Neural cell (in vitro differentiated cells): ENCODE data around the gene FSHR. TPM values are rescaled to one million over a fixed set of nuclear protein-coding genes. Genes with fewer than 3 reads are reported as not detected.

Source experiments
- H2AFZ ChIP-seq: fragments of 200-600, 300-800 bp; sonication (generic), shearing (Covaris generic); 2 replicates; pipeline ENCODE4 v1.6.0; 2014; ENCODE audit warnings: low read depth, mild to moderate bottlenecking, antibody characterized with exemption, low read length, moderate library complexity
- H3F3A ChIP-seq: fragments of 200-600 bp; shearing (Covaris generic); 2 replicates; pipeline ENCODE4 v1.6.1; 2016; ENCODE audit warnings: mild to moderate bottlenecking, moderate library complexity, mixed read lengths, antibody characterized with exemption, low read length; ENCODE audit not compliant: insufficient read depth, poor library complexity, severe bottlenecking
- H3K27ac ChIP-seq: fragments of 200-600, 300-800 bp; sonication (generic), shearing (Covaris generic); 2 replicates; pipeline ENCODE4 v1.5.1; 2014; ENCODE audit warnings: mild to moderate bottlenecking, low read length, moderate library complexity
- H3K27me3 ChIP-seq: fragments of 300-800, 200-600 bp; sonication (generic), shearing (Covaris generic); 2 replicates; pipeline ENCODE4 v1.6.0; 2014; ENCODE audit warnings: mild to moderate bottlenecking, low read depth, low read length, moderate library complexity; ENCODE audit not compliant: insufficient read depth
- H3K36me3 ChIP-seq: fragments of 300-800, 200-600 bp; sonication (generic), shearing (Covaris generic); 2 replicates; pipeline ENCODE4 v1.5.1; 2014; ENCODE audit warnings: mild to moderate bottlenecking, antibody characterized with exemption, low read length, moderate library complexity; ENCODE audit not compliant: insufficient read depth
- H3K4me2 ChIP-seq: fragments of 300-800, 200-600 bp; sonication (generic), shearing (Covaris generic); 2 replicates; pipeline ENCODE4 v1.6.0; 2014; ENCODE audit warnings: mild to moderate bottlenecking, low read length
- H3K4me3 ChIP-seq: fragments of 300-800, 200-600 bp; sonication (generic), shearing (Covaris generic); 2 replicates; pipeline ENCODE4 v1.5.1; 2014; ENCODE audit warnings: mild to moderate bottlenecking, low read length, moderate library complexity
- H3K79me2 ChIP-seq: fragments of 200-600 bp; shearing (Covaris generic); replicated peaks from 2 replicates; pipeline ENCODE4 v1.6.0; 2014; ENCODE audit warnings: mild to moderate bottlenecking, low read length, moderate library complexity; ENCODE audit not compliant: insufficient read depth
- H3K9ac ChIP-seq: fragments of 300-800, 200-600 bp; sonication (generic), shearing (Covaris generic); 2 replicates; pipeline ENCODE4 v1.6.1; 2016; ENCODE audit warnings: mild to moderate bottlenecking, low read length, mixed read lengths
- H3K9me2 ChIP-seq: fragments of 200-600 bp; shearing (Covaris generic); 2 replicates; pipeline ENCODE4 v1.6.1; 2016; ENCODE audit warnings: mild to moderate bottlenecking, low read length, mixed read lengths; ENCODE audit not compliant: insufficient read depth
- H3K9me3 ChIP-seq: fragments of 200-600, 300-800 bp; sonication (generic), shearing (Covaris generic); 2 replicates; pipeline ENCODE4 v1.6.1; 2016; ENCODE audit warnings: mild to moderate bottlenecking, mixed run types, low read length, moderate library complexity, mixed read lengths
- H4K20me1 ChIP-seq: fragments of 200-600 bp; shearing (Covaris generic); 2 replicates; pipeline ENCODE4 v1.6.1; 2016; ENCODE audit warnings: mild to moderate bottlenecking, mixed run types; ENCODE audit not compliant: insufficient read depth
- EP300 ChIP-seq: fragments of 450-650 bp; conservative IDR thresholded peaks from 2 replicates; pipeline ENCODE4 v1.6.1; 2014; ENCODE audit warnings: antibody characterized with exemption, mild to moderate bottlenecking, moderate library complexity; ENCODE audit not compliant: poor library complexity, severe bottlenecking
- EZH2 ChIP-seq: fragments of 200-600, 300-800 bp; shearing (Covaris generic), sonication (generic); IDR thresholded peaks from 2 replicates; pipeline ENCODE4 v1.6.1; 2014; ENCODE audit warnings: antibody characterized with exemption, low read length, borderline replicate concordance, mild to moderate bottlenecking; ENCODE audit not compliant: insufficient read depth, poor library complexity, severe bottlenecking
- MXI1 ChIP-seq: fragments of 450-650 bp; conservative IDR thresholded peaks from 2 replicates; pipeline ENCODE4 v1.6.1; 2014; ENCODE audit warnings: antibody characterized with exemption, mild to moderate bottlenecking; ENCODE audit not compliant: poor library complexity, severe bottlenecking
- POLR2AphosphoS5 ChIP-seq: IDR thresholded peaks from 2 replicates; pipeline ENCODE4 v1.6.1; 2012
- RAD21 ChIP-seq: fragments of 450-650 bp; conservative IDR thresholded peaks from 2 replicates; pipeline ENCODE4 v1.6.1; 2014; ENCODE audit warnings: antibody characterized with exemption, mild to moderate bottlenecking, moderate library complexity
- SMC3 ChIP-seq: fragments of 450-650 bp; conservative IDR thresholded peaks from 2 replicates; pipeline ENCODE4 v1.6.1; 2014; ENCODE audit warnings: antibody characterized with exemption, mild to moderate bottlenecking, moderate library complexity; ENCODE audit not compliant: poor library complexity
- TAF1 ChIP-seq: IDR thresholded peaks from 2 replicates; pipeline ENCODE4 v1.6.1; 2012; ENCODE audit warnings: low read depth
- polyA plus RNA-seq: library from polyadenylated mRNA; depleted of rRNA; stranded (reverse); fragments of >200 nt; gene quantifications from 2 replicates; pipeline ENCODE4 v1.2.3, GENCODE V29; 2014
- TF ChIP-seq, protein P1 (sequence below): fragments of 450-650 bp; IDR thresholded peaks from 2 replicates; pipeline ENCODE4 v1.5.1; 2014; ENCODE audit warnings: antibody characterized with exemption, mild to moderate bottlenecking, moderate library complexity; ENCODE audit not compliant: poor library complexity, severe bottlenecking
- TF ChIP-seq, protein P2 (sequence below): IDR thresholded peaks from 2 replicates; pipeline ENCODE4 v1.6.1; 2012; ENCODE audit warnings: borderline replicate concordance

The FSHR gene
- polyA plus RNA-seq, 1 donor from 2014 or later: not detected

DNA sequence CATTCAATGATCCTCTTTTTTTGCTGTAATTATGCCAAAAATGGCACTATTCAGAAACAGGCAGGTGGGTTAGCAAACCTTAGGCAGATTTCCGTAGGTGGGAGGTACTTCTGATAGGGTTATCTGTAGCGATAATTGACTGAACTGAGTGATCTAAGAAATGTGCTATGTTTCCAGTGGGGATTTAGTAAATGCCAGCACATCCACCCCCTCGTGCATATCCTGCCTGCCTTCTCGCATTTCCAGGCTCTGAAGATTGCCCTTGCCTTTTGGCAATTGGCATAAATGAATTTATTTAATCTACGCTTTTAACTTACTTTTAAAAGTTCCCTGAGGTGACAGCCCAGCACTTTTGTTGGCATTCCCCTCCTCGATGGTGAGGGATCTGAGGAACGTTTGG is 576 bp upstream of the FSHR start:
- Histone ChIP-seq H3K27ac (no peak overlapping the region), H3K79me2 (no peaks in the 10 kb centered on the region), H3K9me3 (no peaks in the 10 kb centered on the region), H4K20me1 (no peaks in the 10 kb centered on the region), H3K4me2 (no peak overlapping the region), H3K9me2 (no peaks in the 10 kb centered on the region), H2AFZ (no peak overlapping the region), H3K9ac (no peak overlapping the region), H3K27me3 (no peaks in the 10 kb centered on the region), H3K36me3 (no peaks in the 10 kb centered on the region), H3F3A (no peaks in the 10 kb centered on the region), H3K4me3 (no peak overlapping the region)
- TF ChIP-seq MXI1 (no peak), EP300 (no peak), TAF1 (no peak)

DNA sequence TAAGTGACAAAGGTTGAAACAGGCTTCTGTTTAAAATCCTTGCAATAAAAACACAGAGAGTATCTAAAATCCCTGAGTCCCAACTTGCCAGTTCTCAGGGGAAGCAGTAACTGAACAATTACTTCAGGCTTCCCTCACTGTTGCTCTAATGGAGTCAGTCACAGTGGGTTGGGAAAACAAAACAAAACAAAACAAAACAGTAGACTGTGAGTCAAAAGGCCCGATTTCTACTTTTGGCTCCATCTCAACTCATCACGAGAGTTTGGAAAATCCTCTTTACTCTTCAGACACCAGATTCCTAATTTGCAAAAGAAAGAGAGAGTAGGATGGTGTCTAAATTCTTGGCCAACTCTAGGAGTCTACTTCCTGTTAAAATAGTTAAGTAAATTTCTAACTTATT is 1.1 kb downstream of the FSHR start:
- H3K27me3 ChIP-seq: no peaks in the 10 kb centered on the region
- no peak overlapping the region for H3K9ac ChIP-seq
- H3K4me2 ChIP-seq: no peak overlapping the region
- no peaks in the 10 kb centered on the region for H3K9me3 ChIP-seq
- H3K79me2 ChIP-seq: no peaks in the 10 kb centered on the region
- no peaks in the 10 kb centered on the region for H3F3A ChIP-seq
- H3K9me2 ChIP-seq: no peaks in the 10 kb centered on the region
- no peak overlapping the region for H3K27ac ChIP-seq
- no peaks in the 10 kb centered on the region for H4K20me1 ChIP-seq
- H2AFZ ChIP-seq: no peak overlapping the region
- H3K4me3 ChIP-seq: no peak overlapping the region
- no peaks in the 10 kb centered on the region for H3K36me3 ChIP-seq
- TF ChIP-seq EP300: no peak
- TF ChIP-seq EZH2: no peak
- no peak for TF ChIP-seq SMC3
- TF ChIP-seq MXI1: no peak
- no peak for TF ChIP-seq POLR2AphosphoS5
- TF ChIP-seq, protein P1, sequence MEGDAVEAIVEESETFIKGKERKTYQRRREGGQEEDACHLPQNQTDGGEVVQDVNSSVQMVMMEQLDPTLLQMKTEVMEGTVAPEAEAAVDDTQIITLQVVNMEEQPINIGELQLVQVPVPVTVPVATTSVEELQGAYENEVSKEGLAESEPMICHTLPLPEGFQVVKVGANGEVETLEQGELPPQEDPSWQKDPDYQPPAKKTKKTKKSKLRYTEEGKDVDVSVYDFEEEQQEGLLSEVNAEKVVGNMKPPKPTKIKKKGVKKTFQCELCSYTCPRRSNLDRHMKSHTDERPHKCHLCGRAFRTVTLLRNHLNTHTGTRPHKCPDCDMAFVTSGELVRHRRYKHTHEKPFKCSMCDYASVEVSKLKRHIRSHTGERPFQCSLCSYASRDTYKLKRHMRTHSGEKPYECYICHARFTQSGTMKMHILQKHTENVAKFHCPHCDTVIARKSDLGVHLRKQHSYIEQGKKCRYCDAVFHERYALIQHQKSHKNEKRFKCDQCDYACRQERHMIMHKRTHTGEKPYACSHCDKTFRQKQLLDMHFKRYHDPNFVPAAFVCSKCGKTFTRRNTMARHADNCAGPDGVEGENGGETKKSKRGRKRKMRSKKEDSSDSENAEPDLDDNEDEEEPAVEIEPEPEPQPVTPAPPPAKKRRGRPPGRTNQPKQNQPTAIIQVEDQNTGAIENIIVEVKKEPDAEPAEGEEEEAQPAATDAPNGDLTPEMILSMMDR: no peak
- TF ChIP-seq, protein P2, sequence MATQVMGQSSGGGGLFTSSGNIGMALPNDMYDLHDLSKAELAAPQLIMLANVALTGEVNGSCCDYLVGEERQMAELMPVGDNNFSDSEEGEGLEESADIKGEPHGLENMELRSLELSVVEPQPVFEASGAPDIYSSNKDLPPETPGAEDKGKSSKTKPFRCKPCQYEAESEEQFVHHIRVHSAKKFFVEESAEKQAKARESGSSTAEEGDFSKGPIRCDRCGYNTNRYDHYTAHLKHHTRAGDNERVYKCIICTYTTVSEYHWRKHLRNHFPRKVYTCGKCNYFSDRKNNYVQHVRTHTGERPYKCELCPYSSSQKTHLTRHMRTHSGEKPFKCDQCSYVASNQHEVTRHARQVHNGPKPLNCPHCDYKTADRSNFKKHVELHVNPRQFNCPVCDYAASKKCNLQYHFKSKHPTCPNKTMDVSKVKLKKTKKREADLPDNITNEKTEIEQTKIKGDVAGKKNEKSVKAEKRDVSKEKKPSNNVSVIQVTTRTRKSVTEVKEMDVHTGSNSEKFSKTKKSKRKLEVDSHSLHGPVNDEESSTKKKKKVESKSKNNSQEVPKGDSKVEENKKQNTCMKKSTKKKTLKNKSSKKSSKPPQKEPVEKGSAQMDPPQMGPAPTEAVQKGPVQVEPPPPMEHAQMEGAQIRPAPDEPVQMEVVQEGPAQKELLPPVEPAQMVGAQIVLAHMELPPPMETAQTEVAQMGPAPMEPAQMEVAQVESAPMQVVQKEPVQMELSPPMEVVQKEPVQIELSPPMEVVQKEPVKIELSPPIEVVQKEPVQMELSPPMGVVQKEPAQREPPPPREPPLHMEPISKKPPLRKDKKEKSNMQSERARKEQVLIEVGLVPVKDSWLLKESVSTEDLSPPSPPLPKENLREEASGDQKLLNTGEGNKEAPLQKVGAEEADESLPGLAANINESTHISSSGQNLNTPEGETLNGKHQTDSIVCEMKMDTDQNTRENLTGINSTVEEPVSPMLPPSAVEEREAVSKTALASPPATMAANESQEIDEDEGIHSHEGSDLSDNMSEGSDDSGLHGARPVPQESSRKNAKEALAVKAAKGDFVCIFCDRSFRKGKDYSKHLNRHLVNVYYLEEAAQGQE: no peak
- TF ChIP-seq RAD21: no peak
- TF ChIP-seq TAF1: no peak

DNA sequence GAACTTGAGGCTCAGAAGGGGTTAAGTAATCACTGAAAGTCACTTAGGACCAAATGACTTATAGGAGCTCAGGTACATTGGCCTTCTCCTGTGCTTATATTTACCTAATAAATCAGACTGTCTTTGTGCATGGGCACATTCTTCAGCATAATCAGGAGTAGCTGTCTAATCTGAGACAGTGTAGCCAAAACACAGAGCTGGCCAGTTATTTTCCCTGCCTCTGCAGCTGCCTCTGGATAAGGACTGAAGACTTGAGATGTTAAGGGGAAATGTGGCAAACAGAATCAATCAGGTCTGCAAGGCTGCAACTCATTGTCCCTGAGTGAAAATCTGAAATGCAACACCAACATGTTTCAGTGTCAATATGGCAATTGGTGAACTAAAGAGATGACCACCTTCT is 1.5 kb downstream of the FSHR start:
- H3K79me2 ChIP-seq: no peaks in the 10 kb centered on the region
- no peak overlapping the region for H2AFZ ChIP-seq
- H3K27ac ChIP-seq: no peak overlapping the region
- H3K27me3 ChIP-seq: no peaks in the 10 kb centered on the region
- H4K20me1 ChIP-seq: no peaks in the 10 kb centered on the region
- H3K4me2 ChIP-seq: no peak overlapping the region
- H3F3A ChIP-seq: no peaks in the 10 kb centered on the region
- H3K9me3 ChIP-seq: no peaks in the 10 kb centered on the region
- no peaks in the 10 kb centered on the region for H3K9me2 ChIP-seq
- no peak overlapping the region for H3K4me3 ChIP-seq
- H3K36me3 ChIP-seq: no peaks in the 10 kb centered on the region
- no peak overlapping the region for H3K9ac ChIP-seq
- TF ChIP-seq TAF1: no peak
- no peak for TF ChIP-seq SMC3
- TF ChIP-seq MXI1: no peak
